DND-41 (cell line): ENCODE data around the gene RCOR1.

ENCODE experiments used
- ATAC-seq: fragments of 200-7000 bp; cut with Tn5 transposase; 3 replicates; pipeline ENCODE4 v1.9.1; 2021; ENCODE audit warnings: low read depth; ENCODE audit not compliant: insufficient read depth
- DNase-seq: peaks from one replicate; pipeline ENCODE4 v3.0.0-alpha.2; 2020
- H2AFZ ChIP-seq: 2 replicates; pipeline ENCODE4 v1.6.0; 2012; ENCODE audit warnings: low read depth, low read length
- H3K27ac ChIP-seq: 2 replicates; pipeline ENCODE4 v1.5.1; 2012; ENCODE audit warnings: low read length, inconsistent platforms
- H3K27me3 ChIP-seq: fragments of 200-600 bp; sonication (generic); 2 replicates; pipeline ENCODE4 v1.6.0; 2012; ENCODE audit warnings: low read length, mild to moderate bottlenecking, inconsistent platforms; ENCODE audit not compliant: insufficient read depth, poor library complexity
- H3K36me3 ChIP-seq: 2 replicates; pipeline ENCODE4 v1.5.1; 2012; ENCODE audit warnings: low read length, inconsistent platforms; ENCODE audit not compliant: insufficient read depth
- H3K4me1 ChIP-seq: 2 replicates; pipeline ENCODE4 v1.5.1; 2012; ENCODE audit warnings: mild to moderate bottlenecking, low read length; ENCODE audit not compliant: insufficient read depth
- H3K4me2 ChIP-seq: 2 replicates; pipeline ENCODE4 v1.6.0; 2012; ENCODE audit warnings: mild to moderate bottlenecking, moderate library complexity, low read length, inconsistent platforms; ENCODE audit not compliant: insufficient read depth
- H3K4me3 ChIP-seq, 2 experiments: fragments of 200-600 bp in 1 of 2; shearing (Covaris generic) in 1 of 2; 2 replicates each; pipeline ENCODE4 v1.5.1; 2012 to 2016; ENCODE audit warnings: inconsistent platforms in 2 of 2, low read length in 2 of 2, mild to moderate bottlenecking in 2 of 2, low read depth in 1 of 2, moderate library complexity in 1 of 2
- H3K79me2 ChIP-seq: 2 replicates; pipeline ENCODE4 v1.6.0; 2012; ENCODE audit warnings: low read length, inconsistent platforms; ENCODE audit not compliant: insufficient read depth
- H3K9ac ChIP-seq: 2 replicates; pipeline ENCODE4 v1.6.0; 2012; ENCODE audit warnings: low read depth, mild to moderate bottlenecking, inconsistent platforms, low read length, moderate library complexity
- H3K9me3 ChIP-seq: 2 replicates; pipeline ENCODE4 v1.5.1; 2012; ENCODE audit warnings: low read length, moderate library complexity, mild to moderate bottlenecking, inconsistent platforms; ENCODE audit not compliant: insufficient read depth, severe bottlenecking
- H4K20me1 ChIP-seq: 2 replicates; pipeline ENCODE4 v1.6.0; 2012; ENCODE audit warnings: low read length; ENCODE audit not compliant: insufficient read depth
- EZH2 ChIP-seq: IDR thresholded peaks from 3 replicates; pipeline ENCODE4 v1.6.1; 2012; ENCODE audit warnings: borderline replicate concordance, low read depth, mild to moderate bottlenecking, moderate library complexity, low read length, inconsistent platforms; ENCODE audit not compliant: severe bottlenecking
- TF ChIP-seq, protein P1 (sequence below): IDR thresholded peaks from 2 replicates; pipeline ENCODE4 v1.5.1; 2012; ENCODE audit warnings: borderline replicate concordance, low read length, moderate library complexity, mild to moderate bottlenecking; ENCODE audit not compliant: poor library complexity, severe bottlenecking; ENCODE audit errors: extremely low read depth

The RCOR1 gene

DNA sequence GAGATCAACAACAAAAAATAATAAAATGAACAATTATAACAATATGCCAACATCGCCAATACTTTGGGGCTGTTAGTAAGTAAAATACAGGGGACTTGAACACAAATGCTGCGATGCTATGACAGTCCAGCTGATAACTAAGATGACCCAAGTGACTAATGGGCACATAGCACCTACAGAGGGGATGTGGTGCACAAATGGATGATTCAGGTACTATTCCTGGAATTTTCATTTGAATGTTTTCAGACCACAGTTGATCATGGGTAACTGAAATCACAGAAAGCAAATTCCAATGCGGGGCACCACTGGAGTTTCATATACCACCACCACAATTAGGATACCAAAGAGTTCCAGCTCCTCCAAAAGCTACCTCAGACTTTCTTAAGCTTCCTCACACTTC is 82.9 kb downstream of the RCOR1 start:
- H3K27ac ChIP-seq: no peak overlapping the region
- H3K4me2 ChIP-seq: no peak overlapping the region
- TF ChIP-seq EZH2: no peak
- TF ChIP-seq, protein P1, sequence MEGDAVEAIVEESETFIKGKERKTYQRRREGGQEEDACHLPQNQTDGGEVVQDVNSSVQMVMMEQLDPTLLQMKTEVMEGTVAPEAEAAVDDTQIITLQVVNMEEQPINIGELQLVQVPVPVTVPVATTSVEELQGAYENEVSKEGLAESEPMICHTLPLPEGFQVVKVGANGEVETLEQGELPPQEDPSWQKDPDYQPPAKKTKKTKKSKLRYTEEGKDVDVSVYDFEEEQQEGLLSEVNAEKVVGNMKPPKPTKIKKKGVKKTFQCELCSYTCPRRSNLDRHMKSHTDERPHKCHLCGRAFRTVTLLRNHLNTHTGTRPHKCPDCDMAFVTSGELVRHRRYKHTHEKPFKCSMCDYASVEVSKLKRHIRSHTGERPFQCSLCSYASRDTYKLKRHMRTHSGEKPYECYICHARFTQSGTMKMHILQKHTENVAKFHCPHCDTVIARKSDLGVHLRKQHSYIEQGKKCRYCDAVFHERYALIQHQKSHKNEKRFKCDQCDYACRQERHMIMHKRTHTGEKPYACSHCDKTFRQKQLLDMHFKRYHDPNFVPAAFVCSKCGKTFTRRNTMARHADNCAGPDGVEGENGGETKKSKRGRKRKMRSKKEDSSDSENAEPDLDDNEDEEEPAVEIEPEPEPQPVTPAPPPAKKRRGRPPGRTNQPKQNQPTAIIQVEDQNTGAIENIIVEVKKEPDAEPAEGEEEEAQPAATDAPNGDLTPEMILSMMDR: no peak
- peaks cover 10% of the 10 kb centered on the region; the same call in 1 of the 2 replicates for H3K36me3 ChIP-seq
- peaks cover 48% of the 10 kb centered on the region for H3K79me2 ChIP-seq
- H3K27me3 ChIP-seq: no peaks in the 10 kb centered on the region
- no peak for DNase-seq
- H3K9me3 ChIP-seq: peaks cover 8% of the 10 kb centered on the region
- no peaks in the 10 kb centered on the region for H3K4me1 ChIP-seq
- no peak overlapping the region for H3K9ac ChIP-seq
- no peak overlapping the region for H2AFZ ChIP-seq
- no peak for ATAC-seq
- no peak overlapping the region for H3K4me3 ChIP-seq
- peaks cover 4% of the 10 kb centered on the region; the same call in 1 of the 2 replicates for H4K20me1 ChIP-seq

GRCh38 chr14:102678394-102678793 is 85.9 kb downstream of the RCOR1 start:
- Histone ChIP-seq H3K27me3 (no peaks in the 10 kb centered on the region), H3K27ac (no peak overlapping the region), H2AFZ (no peak overlapping the region), H3K9me3 (peaks cover 5% of the 10 kb centered on the region), H3K4me1 (no peaks in the 10 kb centered on the region), H3K4me2 (no peak overlapping the region), H3K36me3 (peaks cover 24% of the 10 kb centered on the region), H3K79me2 (peaks cover 46% of the 10 kb centered on the region), H3K9ac (no peak overlapping the region), H3K4me3 (no peak overlapping the region), H4K20me1 (no peaks in the 10 kb centered on the region; the same call in 1 of the 2 replicates)
- no peak for ATAC-seq
- no peak for DNase-seq
- no peak for TF ChIP-seq EZH2
- TF ChIP-seq, protein P1: no peak

- Histone ChIP-seq H2AFZ (no peak overlapping the region), H3K36me3 (peaks cover 26% of the 10 kb centered on the region), H3K27me3 (no peaks in the 10 kb centered on the region), H4K20me1 (peaks cover 14% of the 10 kb centered on the region; the same call in 1 of the 2 replicates), H3K27ac (no peak overlapping the region), H3K79me2 (peaks cover 61% of the 10 kb centered on the region), H3K9ac (no peak overlapping the region), H3K4me3 (no peak overlapping the region), H3K9me3 (no peaks in the 10 kb centered on the region), H3K4me2 (no peak overlapping the region), H3K4me1 (no peaks in the 10 kb centered on the region)
- DNase-seq (no peak), ATAC-seq (no peak)
- TF ChIP-seq, protein P1: no peak
- no peak for TF ChIP-seq EZH2
Measured at GRCh38 chr14:102683399-102684297, 91.2 kb downstream of the RCOR1 start.
